DND-41 (cell line): ENCODE measurements around the gene SMARCB1.

Experiments used
- ATAC-seq: fragments of 200-7000 bp; cut with Tn5 transposase; 3 replicates; pipeline ENCODE4 v1.9.1; 2021; ENCODE audit warnings: low read depth; ENCODE audit not compliant: insufficient read depth
- DNase-seq: peaks from one replicate; pipeline ENCODE4 v3.0.0-alpha.2; 2020
- H2AFZ ChIP-seq: 2 replicates; pipeline ENCODE4 v1.6.0; 2012; ENCODE audit warnings: low read depth, low read length
- H3K27ac ChIP-seq: 2 replicates; pipeline ENCODE4 v1.5.1; 2012; ENCODE audit warnings: low read length, inconsistent platforms
- H3K27me3 ChIP-seq: fragments of 200-600 bp; sonication (generic); 2 replicates; pipeline ENCODE4 v1.6.0; 2012; ENCODE audit warnings: low read length, mild to moderate bottlenecking, inconsistent platforms; ENCODE audit not compliant: insufficient read depth, poor library complexity
- H3K36me3 ChIP-seq: 2 replicates; pipeline ENCODE4 v1.5.1; 2012; ENCODE audit warnings: low read length, inconsistent platforms; ENCODE audit not compliant: insufficient read depth
- H3K4me1 ChIP-seq: 2 replicates; pipeline ENCODE4 v1.5.1; 2012; ENCODE audit warnings: mild to moderate bottlenecking, low read length; ENCODE audit not compliant: insufficient read depth
- H3K4me2 ChIP-seq: 2 replicates; pipeline ENCODE4 v1.6.0; 2012; ENCODE audit warnings: mild to moderate bottlenecking, moderate library complexity, low read length, inconsistent platforms; ENCODE audit not compliant: insufficient read depth
- H3K4me3 ChIP-seq, 2 experiments: fragments of 200-600 bp in 1 of 2; shearing (Covaris generic) in 1 of 2; 2 replicates each; pipeline ENCODE4 v1.5.1; 2012 to 2016; ENCODE audit warnings: inconsistent platforms in 2 of 2, low read length in 2 of 2, mild to moderate bottlenecking in 2 of 2, low read depth in 1 of 2, moderate library complexity in 1 of 2
- H3K79me2 ChIP-seq: 2 replicates; pipeline ENCODE4 v1.6.0; 2012; ENCODE audit warnings: low read length, inconsistent platforms; ENCODE audit not compliant: insufficient read depth
- H3K9ac ChIP-seq: 2 replicates; pipeline ENCODE4 v1.6.0; 2012; ENCODE audit warnings: low read depth, mild to moderate bottlenecking, inconsistent platforms, low read length, moderate library complexity
- H3K9me3 ChIP-seq: 2 replicates; pipeline ENCODE4 v1.5.1; 2012; ENCODE audit warnings: low read length, moderate library complexity, mild to moderate bottlenecking, inconsistent platforms; ENCODE audit not compliant: insufficient read depth, severe bottlenecking
- H4K20me1 ChIP-seq: 2 replicates; pipeline ENCODE4 v1.6.0; 2012; ENCODE audit warnings: low read length; ENCODE audit not compliant: insufficient read depth
- CTCF ChIP-seq: IDR thresholded peaks from 2 replicates; pipeline ENCODE4 v1.5.1; 2012; ENCODE audit warnings: borderline replicate concordance, low read length, moderate library complexity, mild to moderate bottlenecking; ENCODE audit not compliant: poor library complexity, severe bottlenecking; ENCODE audit errors: extremely low read depth
- EZH2 ChIP-seq: IDR thresholded peaks from 3 replicates; pipeline ENCODE4 v1.6.1; 2012; ENCODE audit warnings: borderline replicate concordance, low read depth, mild to moderate bottlenecking, moderate library complexity, low read length, inconsistent platforms; ENCODE audit not compliant: severe bottlenecking

Gene SMARCB1

GRCh38 chr22:23786261-23786710 lies 480 bp upstream of the SMARCB1 start:
- peak overlapping the region; percentile 95 for H3K27ac ChIP-seq
- no peaks in the 10 kb centered on the region for H3K27me3 ChIP-seq
- peak overlapping the region; percentile 76 for H3K4me2 ChIP-seq
- peak overlapping the region; percentile 99 for H3K9ac ChIP-seq
- DNase-seq = peak; percentile 80
- peak; percentile 77 for ATAC-seq
- peaks cover 24% of the 10 kb centered on the region for H3K36me3 ChIP-seq
- H3K4me3 ChIP-seq = peak overlapping the region; percentile 44 to 85; a peak in 3 of 4 replicates
- H3K9me3 ChIP-seq = no peaks in the 10 kb centered on the region
- TF ChIP-seq EZH2 = no peak
- TF ChIP-seq CTCF = no peak
- peaks cover 35% of the 10 kb centered on the region for H4K20me1 ChIP-seq
- H3K79me2 ChIP-seq = peaks cover 43% of the 10 kb centered on the region
- H3K4me1 ChIP-seq = peaks cover 42% of the 10 kb centered on the region
- peak overlapping the region; percentile 93 for H2AFZ ChIP-seq

- Histone ChIP-seq H2AFZ (peak overlapping the region; percentile 68), H3K4me1 (peaks cover 42% of the 10 kb centered on the region)
- no peak for ATAC-seq
Measured at GRCh38 chr22:23787600-23787896, 782 bp downstream of the SMARCB1 start.

GRCh38 chr22:23787910-23788309 lies 1.1 kb downstream of the SMARCB1 start:
- Histone ChIP-seq H3K9ac (peak overlapping the region; percentile 99), H4K20me1 (peaks cover 51% of the 10 kb centered on the region), H3K27ac (peak overlapping the region; percentile 61), H3K9me3 (no peaks in the 10 kb centered on the region), H3K4me1 (peaks cover 42% of the 10 kb centered on the region), H2AFZ (no peak overlapping the region), H3K79me2 (peaks cover 59% of the 10 kb centered on the region), H3K27me3 (no peaks in the 10 kb centered on the region), H3K4me3 (peak overlapping the region; percentile 44 to 85; a peak in 3 of 4 replicates), H3K36me3 (peaks cover 41% of the 10 kb centered on the region), H3K4me2 (peak overlapping the region; percentile 76)
- DNase-seq = no peak
- ATAC-seq = no peak
- TF ChIP-seq EZH2 (no peak), CTCF (no peak)

More at GRCh38 chr22:23787600-23787896, 782 bp downstream of the SMARCB1 start:
- peaks cover 37% of the 10 kb centered on the region for H3K36me3 ChIP-seq
- H3K9ac ChIP-seq = peak overlapping the region; percentile 99
- DNase-seq = no peak
- H3K79me2 ChIP-seq = peaks cover 55% of the 10 kb centered on the region
- peak overlapping the region; percentile 61 for H3K27ac ChIP-seq
- H3K27me3 ChIP-seq = no peaks in the 10 kb centered on the region
- peak overlapping the region; percentile 76 for H3K4me2 ChIP-seq
- peaks cover 48% of the 10 kb centered on the region for H4K20me1 ChIP-seq
- no peaks in the 10 kb centered on the region for H3K9me3 ChIP-seq
- H3K4me3 ChIP-seq = peak overlapping the region; percentile 44 to 85; a peak in 3 of 4 replicates
- TF ChIP-seq EZH2 (no peak), CTCF (no peak)

GRCh38 chr22:23789121-23789520 lies 2.4 kb downstream of the SMARCB1 start:
- Histone ChIP-seq H3K4me2 (peak overlapping the region; percentile 76; the same call in 1 of the 2 replicates), H3K27me3 (no peaks in the 10 kb centered on the region), H3K79me2 (peaks cover 66% of the 10 kb centered on the region), H3K4me3 (peak overlapping the region in 1 of 2 experiments; percentile 29; a peak in 1 of 4 replicates), H3K27ac (no peak overlapping the region), H3K36me3 (peaks cover 52% of the 10 kb centered on the region), H2AFZ (no peak overlapping the region), H4K20me1 (peaks cover 57% of the 10 kb centered on the region), H3K9ac (peak overlapping the region; percentile 22; the same call in 1 of the 2 replicates), H3K4me1 (peaks cover 42% of the 10 kb centered on the region), H3K9me3 (no peaks in the 10 kb centered on the region)
- ATAC-seq (no peak), DNase-seq (no peak)
- TF ChIP-seq EZH2 (no peak), CTCF (no peak)
